DOHH2 (cell line): ENCODE data around the gene MINK1.

ENCODE experiments used
- H3F3A ChIP-seq: fragments of 200-600 bp; sonication (generic), shearing (Covaris generic); 2 replicates; pipeline ENCODE4 v1.6.0; 2016; ENCODE audit warnings: antibody characterized with exemption, mild to moderate bottlenecking; ENCODE audit not compliant: control insufficient read depth, insufficient read depth
- H3K27ac ChIP-seq: fragments of 200-600 bp; sonication (generic); 2 replicates; pipeline ENCODE4 v1.5.1; 2014; ENCODE audit warnings: low read depth, mild to moderate bottlenecking, low read length, moderate library complexity
- H3K27me3 ChIP-seq: fragments of 200-600 bp; sonication (generic); 2 replicates; pipeline ENCODE4 v1.6.1; 2014; ENCODE audit warnings: mild to moderate bottlenecking, low read length, mixed read lengths; ENCODE audit not compliant: control insufficient read depth
- H3K36me3 ChIP-seq: fragments of 200-600 bp; sonication (generic); 2 replicates; pipeline ENCODE4 v1.6.1; 2014; ENCODE audit warnings: mild to moderate bottlenecking, low read length, moderate library complexity, mixed read lengths; ENCODE audit not compliant: control insufficient read depth
- H3K4me1 ChIP-seq: fragments of 200-600 bp; sonication (generic); 2 replicates; pipeline ENCODE4 v1.6.1; 2014; ENCODE audit warnings: mild to moderate bottlenecking, low read length, mixed read lengths; ENCODE audit not compliant: control insufficient read depth
- H3K4me2 ChIP-seq: fragments of 200-600 bp; sonication (generic); 2 replicates; pipeline ENCODE4 v1.6.0; 2014; ENCODE audit warnings: mild to moderate bottlenecking, low read length, moderate library complexity
- H3K4me3 ChIP-seq: fragments of 200-600 bp; sonication (generic); 2 replicates; pipeline ENCODE4 v1.5.1; 2014; ENCODE audit warnings: mild to moderate bottlenecking, low read length, mixed read lengths
- H3K79me2 ChIP-seq: fragments of 200-600 bp; sonication (generic); 2 replicates; pipeline ENCODE4 v1.6.1; 2014; ENCODE audit warnings: mild to moderate bottlenecking, low read length, mixed read lengths; ENCODE audit not compliant: control insufficient read depth
- H3K9me2 ChIP-seq: fragments of 200-600 bp; sonication (generic); replicated peaks from 2 replicates; pipeline ENCODE4 v1.6.1; 2014; ENCODE audit warnings: mild to moderate bottlenecking, low read length, mixed read lengths; ENCODE audit not compliant: control insufficient read depth
- H3K9me3 ChIP-seq: fragments of 200-600 bp; sonication (generic); 2 replicates; pipeline ENCODE4 v1.6.1; 2014; ENCODE audit warnings: antibody characterized with exemption, low read length, mixed read lengths; ENCODE audit not compliant: control insufficient read depth, insufficient read depth
- H4K20me1 ChIP-seq: fragments of 200-600 bp; sonication (generic); 2 replicates; pipeline ENCODE4 v1.6.0; 2014; ENCODE audit warnings: low read depth, mild to moderate bottlenecking, antibody characterized with exemption, low read length, moderate library complexity; ENCODE audit not compliant: control insufficient read depth, insufficient read depth
- EZH2phosphoT487 ChIP-seq: fragments of 200-600 bp; sonication (generic); IDR thresholded peaks from 2 replicates; pipeline ENCODE4 v1.6.1; 2017; ENCODE audit warnings: borderline replicate concordance, mild to moderate bottlenecking, antibody characterized with exemption, low read length, moderate library complexity, mixed read lengths
- TF ChIP-seq, protein P1 (sequence below): fragments of 200-600 bp; sonication (generic); IDR thresholded peaks from one replicate; pipeline ENCODE4 v1.5.1; 2014; ENCODE audit warnings: antibody characterized with exemption, mild to moderate bottlenecking, low read depth, low read length; ENCODE audit not compliant: poor library complexity, severe bottlenecking

The MINK1 gene

DNA sequence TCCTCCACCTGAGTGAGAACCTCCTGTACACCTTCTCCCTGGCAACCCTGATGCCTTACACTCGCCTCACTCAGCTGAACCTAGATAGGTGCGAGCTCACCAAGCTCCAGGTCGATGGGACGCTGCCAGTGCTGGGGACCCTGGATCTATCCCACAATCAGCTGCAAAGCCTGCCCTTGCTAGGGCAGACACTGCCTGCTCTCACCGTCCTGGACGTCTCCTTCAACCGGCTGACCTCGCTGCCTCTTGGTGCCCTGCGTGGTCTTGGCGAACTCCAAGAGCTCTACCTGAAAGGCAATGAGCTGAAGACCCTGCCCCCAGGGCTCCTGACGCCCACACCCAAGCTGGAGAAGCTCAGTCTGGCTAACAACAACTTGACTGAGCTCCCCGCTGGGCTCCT is 99.6 kb downstream of the MINK1 start:
- Histone ChIP-seq H3F3A (no peaks in the 10 kb centered on the region), H4K20me1 (no peaks in the 10 kb centered on the region; the same call in 1 of the 2 replicates), H3K4me1 (peaks cover 11% of the 10 kb centered on the region), H3K27ac (no peak overlapping the region), H3K27me3 (no peaks in the 10 kb centered on the region), H3K36me3 (peaks cover 25% of the 10 kb centered on the region), H3K4me2 (no peak overlapping the region), H3K4me3 (no peak overlapping the region), H3K9me2 (no peaks in the 10 kb centered on the region), H3K79me2 (peaks cover 2% of the 10 kb centered on the region), H3K9me3 (no peaks in the 10 kb centered on the region)
- TF ChIP-seq EZH2phosphoT487 = no peak
- TF ChIP-seq, protein P1, sequence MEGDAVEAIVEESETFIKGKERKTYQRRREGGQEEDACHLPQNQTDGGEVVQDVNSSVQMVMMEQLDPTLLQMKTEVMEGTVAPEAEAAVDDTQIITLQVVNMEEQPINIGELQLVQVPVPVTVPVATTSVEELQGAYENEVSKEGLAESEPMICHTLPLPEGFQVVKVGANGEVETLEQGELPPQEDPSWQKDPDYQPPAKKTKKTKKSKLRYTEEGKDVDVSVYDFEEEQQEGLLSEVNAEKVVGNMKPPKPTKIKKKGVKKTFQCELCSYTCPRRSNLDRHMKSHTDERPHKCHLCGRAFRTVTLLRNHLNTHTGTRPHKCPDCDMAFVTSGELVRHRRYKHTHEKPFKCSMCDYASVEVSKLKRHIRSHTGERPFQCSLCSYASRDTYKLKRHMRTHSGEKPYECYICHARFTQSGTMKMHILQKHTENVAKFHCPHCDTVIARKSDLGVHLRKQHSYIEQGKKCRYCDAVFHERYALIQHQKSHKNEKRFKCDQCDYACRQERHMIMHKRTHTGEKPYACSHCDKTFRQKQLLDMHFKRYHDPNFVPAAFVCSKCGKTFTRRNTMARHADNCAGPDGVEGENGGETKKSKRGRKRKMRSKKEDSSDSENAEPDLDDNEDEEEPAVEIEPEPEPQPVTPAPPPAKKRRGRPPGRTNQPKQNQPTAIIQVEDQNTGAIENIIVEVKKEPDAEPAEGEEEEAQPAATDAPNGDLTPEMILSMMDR = no peak

DNA sequence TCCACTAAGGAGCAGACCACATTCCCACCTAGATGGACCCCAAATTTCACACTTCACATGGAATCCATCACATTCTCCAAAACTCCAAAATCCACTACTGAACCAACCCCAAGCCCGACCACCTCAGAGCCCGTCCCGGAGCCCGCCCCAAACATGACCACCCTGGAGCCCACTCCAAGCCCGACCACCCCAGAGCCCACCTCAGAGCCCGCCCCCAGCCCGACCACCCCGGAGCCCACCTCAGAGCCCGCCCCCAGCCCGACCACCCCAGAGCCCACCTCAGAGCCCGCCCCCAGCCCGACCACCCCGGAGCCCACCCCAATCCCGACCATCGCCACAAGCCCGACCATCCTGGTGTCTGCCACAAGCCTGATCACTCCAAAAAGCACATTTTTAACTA is 100.5 kb downstream of the MINK1 start:
- H3K27ac ChIP-seq = no peak overlapping the region
- peaks cover 19% of the 10 kb centered on the region for H3K4me1 ChIP-seq
- peaks cover 11% of the 10 kb centered on the region for H3K79me2 ChIP-seq
- H3K27me3 ChIP-seq = no peaks in the 10 kb centered on the region
- peaks cover 34% of the 10 kb centered on the region for H3K36me3 ChIP-seq
- no peaks in the 10 kb centered on the region for H3F3A ChIP-seq
- H3K4me3 ChIP-seq = no peak overlapping the region
- no peaks in the 10 kb centered on the region; the same call in 1 of the 2 replicates for H4K20me1 ChIP-seq
- H3K4me2 ChIP-seq = no peak overlapping the region
- no peak for TF ChIP-seq EZH2phosphoT487
- TF ChIP-seq, protein P1 = no peak
- H3K9me2 ChIP-seq = no peaks in the 10 kb centered on the region
- H3K9me3 ChIP-seq = no peaks in the 10 kb centered on the region

DNA sequence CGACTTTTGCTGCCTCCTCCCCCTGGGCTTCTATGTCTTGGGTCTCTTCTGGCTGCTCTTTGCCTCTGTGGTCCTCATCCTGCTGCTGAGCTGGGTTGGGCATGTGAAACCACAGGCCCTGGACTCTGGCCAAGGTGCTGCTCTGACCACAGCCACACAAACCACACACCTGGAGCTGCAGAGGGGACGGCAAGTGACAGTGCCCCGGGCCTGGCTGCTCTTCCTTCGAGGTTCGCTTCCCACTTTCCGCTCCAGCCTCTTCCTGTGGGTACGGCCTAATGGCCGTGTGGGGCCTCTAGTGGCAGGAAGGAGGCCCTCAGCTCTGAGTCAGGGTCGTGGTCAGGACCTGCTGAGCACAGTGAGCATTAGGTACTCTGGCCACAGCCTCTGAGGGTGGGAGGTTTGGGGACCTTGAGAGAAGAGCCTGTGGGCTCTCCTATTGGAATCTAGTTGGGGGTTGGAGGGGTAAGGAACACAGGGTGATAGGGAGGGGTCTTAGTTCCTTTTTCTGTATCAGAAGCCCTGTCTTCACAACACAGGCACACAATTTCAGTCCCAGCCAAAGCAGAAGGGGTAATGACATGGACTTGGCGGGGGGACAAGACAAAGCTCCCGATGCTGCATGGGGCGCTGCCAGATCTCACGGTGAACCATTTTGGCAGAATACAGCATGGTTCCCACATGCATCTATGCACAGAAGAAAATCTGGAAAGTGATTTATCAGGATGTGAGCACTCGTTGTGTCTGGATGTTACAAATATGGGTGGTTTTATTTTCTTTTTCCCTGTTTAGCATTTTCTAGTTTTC is 101.2 kb downstream of the MINK1 start:
- Histone ChIP-seq H4K20me1 (no peaks in the 10 kb centered on the region; the same call in 1 of the 2 replicates), H3K4me1 (peaks cover 22% of the 10 kb centered on the region), H3F3A (no peaks in the 10 kb centered on the region), H3K4me2 (peak overlapping the region; percentile 25; the same call in 1 of the 2 replicates), H3K9me2 (no peaks in the 10 kb centered on the region), H3K79me2 (peaks cover 19% of the 10 kb centered on the region), H3K36me3 (peaks cover 41% of the 10 kb centered on the region), H3K4me3 (no peak overlapping the region), H3K9me3 (no peaks in the 10 kb centered on the region), H3K27ac (no peak overlapping the region), H3K27me3 (no peaks in the 10 kb centered on the region)
- TF ChIP-seq, protein P1 = peak; percentile 34
- no peak for TF ChIP-seq EZH2phosphoT487
